CD4-positive, CD25-positive, alpha-beta regulatory T cell (primary cell): ENCODE data around the gene GPR63. TPM values are rescaled to one million over a fixed set of nuclear protein-coding genes. Genes with fewer than 3 reads are reported as not detected.
"Not testable (repeated sequence)": the region's sequence is repeated elsewhere in the genome, so short reads cannot be mapped to it uniquely, and the experiment has no call there.

Source experiments
- ATAC-seq, 2 donors: fragments of 150-1000 bp; cut with Tn5 transposase; one replicate each; pipeline ENCODE4 v1.10.0; 2021; ENCODE audit warnings: low read depth in 2 of 2, moderate number of reproducible peaks in 2 of 2, moderate library complexity in 1 of 2
- DNase-seq, 3 donors: peaks; one replicate each; pipeline versions ENCODE4 v3.0.0 to v3.0.0-alpha.2; 2012 to 2022; ENCODE audit warnings: mixed read lengths in 1 of 3
- H3K27ac ChIP-seq: one replicate; pipeline ENCODE4 v1.7.0; 2013; ENCODE audit warnings: mild to moderate bottlenecking, low read length; ENCODE audit not compliant: insufficient read depth, poor library complexity, severe bottlenecking
- H3K27me3 ChIP-seq: one replicate; pipeline ENCODE4 v1.7.0; 2013; ENCODE audit warnings: low read length; ENCODE audit not compliant: control insufficient read depth, insufficient read depth
- H3K36me3 ChIP-seq: one replicate; pipeline ENCODE4 v1.7.0; 2013; ENCODE audit warnings: mild to moderate bottlenecking, low read length, moderate library complexity; ENCODE audit not compliant: control insufficient read depth, insufficient read depth
- H3K4me1 ChIP-seq: 2 replicates; pipeline ENCODE4 v1.7.0; 2013; ENCODE audit warnings: mild to moderate bottlenecking, low read length; ENCODE audit not compliant: insufficient read depth, control insufficient read depth, poor library complexity, severe bottlenecking
- H3K4me3 ChIP-seq: one replicate; pipeline ENCODE4 v1.7.0; 2013; ENCODE audit warnings: low read depth, mild to moderate bottlenecking, low read length, moderate library complexity
- H3K9me3 ChIP-seq, 2 experiments: 1 replicate in 1 of 2; 2 replicates in 1 of 2; pipeline ENCODE4 v1.7.0; 2013; ENCODE audit warnings: low read length in 2 of 2, mild to moderate bottlenecking in 1 of 2, moderate library complexity in 1 of 2; ENCODE audit not compliant: control insufficient read depth in 2 of 2
- H3K27ac Mint-ChIP-seq, 3 donors: one replicate each; pipeline ENCODE4 v1.8.0; 2020 to 2022; ENCODE audit warnings: mild to moderate bottlenecking in 3 of 3, mixed read lengths in 3 of 3, moderate library complexity in 2 of 3
- H3K27me3 Mint-ChIP-seq: one replicate; pipeline ENCODE4 v1.8.0; 2022; ENCODE audit warnings: mild to moderate bottlenecking, mixed read lengths
- H3K36me3 Mint-ChIP-seq: one replicate; pipeline ENCODE4 v1.8.0; 2020; ENCODE audit warnings: mixed read lengths
- H3K4me1 Mint-ChIP-seq, 4 donors: one replicate each; pipeline ENCODE4 v1.8.0; 2020 to 2022; ENCODE audit warnings: mixed read lengths in 4 of 4, mild to moderate bottlenecking in 1 of 4
- H3K4me3 Mint-ChIP-seq, 4 donors: one replicate each; pipeline ENCODE4 v1.8.0; 2020 to 2022; ENCODE audit warnings: mild to moderate bottlenecking in 4 of 4, mixed read lengths in 4 of 4, moderate library complexity in 3 of 4
- H3K9me3 Mint-ChIP-seq, 7 donors: one replicate each; pipeline ENCODE4 v1.8.0; 2020 to 2022; ENCODE audit warnings: mixed read lengths in 7 of 7, mild to moderate bottlenecking in 3 of 7, moderate library complexity in 2 of 7
- polyA plus RNA-seq, 4 donors: library from polyadenylated mRNA; unstranded; fragments of 300-500 nt; fragmentation: Illumina TruSeq; gene quantifications; one replicate each; pipeline ENCODE4 v1.2.3, GENCODE V29; 2021
- total RNA-seq: library from RNA; stranded (reverse); gene quantifications from one replicate; pipeline ENCODE4 v1.2.3, GENCODE V29; 2022

Gene GPR63, protein sequence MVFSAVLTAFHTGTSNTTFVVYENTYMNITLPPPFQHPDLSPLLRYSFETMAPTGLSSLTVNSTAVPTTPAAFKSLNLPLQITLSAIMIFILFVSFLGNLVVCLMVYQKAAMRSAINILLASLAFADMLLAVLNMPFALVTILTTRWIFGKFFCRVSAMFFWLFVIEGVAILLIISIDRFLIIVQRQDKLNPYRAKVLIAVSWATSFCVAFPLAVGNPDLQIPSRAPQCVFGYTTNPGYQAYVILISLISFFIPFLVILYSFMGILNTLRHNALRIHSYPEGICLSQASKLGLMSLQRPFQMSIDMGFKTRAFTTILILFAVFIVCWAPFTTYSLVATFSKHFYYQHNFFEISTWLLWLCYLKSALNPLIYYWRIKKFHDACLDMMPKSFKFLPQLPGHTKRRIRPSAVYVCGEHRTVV
- total RNA-seq = 0.10 TPM
- polyA plus RNA-seq = under 1 TPM in 2 of 4 donors, not detected in 2; 0.07 to 0.11 TPM

DNA sequence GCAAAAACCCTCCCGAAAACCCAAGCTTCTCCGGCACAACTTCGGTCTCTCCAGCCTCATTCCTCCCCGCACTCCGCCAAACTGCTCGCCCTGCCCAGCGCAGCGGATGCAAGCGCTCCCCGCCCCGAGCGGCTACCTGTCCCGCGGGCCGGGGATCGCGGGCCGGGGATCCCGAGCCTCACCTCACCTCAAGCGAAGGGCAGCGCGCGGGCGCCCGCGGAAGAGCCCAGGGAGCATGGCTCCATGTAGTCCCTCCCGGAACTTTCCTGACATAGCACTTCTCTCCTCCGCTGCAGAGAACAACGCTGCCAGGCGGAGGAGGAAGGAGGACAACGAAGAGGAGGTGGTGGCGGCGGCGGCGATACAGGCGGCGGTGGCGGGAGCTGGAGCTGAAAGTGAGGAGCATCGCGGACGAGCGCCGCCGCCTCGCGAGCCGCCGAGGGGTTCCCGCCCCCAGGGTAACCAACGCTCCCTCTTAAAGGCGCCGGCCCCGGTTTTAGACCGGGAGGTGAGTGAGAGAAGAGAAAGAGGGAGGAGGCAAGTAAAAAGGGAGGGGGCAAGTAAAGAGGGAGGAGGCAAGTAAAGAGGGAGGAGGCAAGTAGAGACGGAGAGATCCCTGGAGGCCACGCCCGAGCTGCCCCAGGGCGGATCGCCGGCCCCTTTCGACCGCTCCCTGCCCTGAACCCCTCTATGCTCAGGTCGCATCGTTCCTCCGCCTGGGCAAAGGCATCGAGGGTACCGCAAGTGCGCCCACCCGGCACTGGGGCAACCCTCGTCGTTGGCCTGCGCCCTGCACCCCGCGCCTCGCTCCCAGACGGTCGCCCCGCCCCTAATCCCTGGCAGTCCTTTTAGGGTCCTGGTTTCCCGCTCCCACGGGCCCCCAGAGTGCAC is at the start of gene GPR63:
GPR63 (minus strand) TSS at position 397 of the 891 bp plus-strand sequence. CDS start 37,746 bp downstream, outside the sequence.
- ATAC-seq (peak; percentile 64), DNase-seq (peak; percentile 31 to 87 (median 48))
- H3K4me3 ChIP-seq = peak within 1 kb of the TSS; percentile 62
- Mint-ChIP-seq H3K4me3 (peak within 1 kb of the TSS; percentile 72 to 92 (median 87)), H3K9me3 (peaks cover 0 to 3% (median 0%) of the 10 kb centered on the region in 7 donors), H3K27ac (no peak within 1 kb of the TSS), H3K36me3 (no peaks in the 10 kb centered on the region), H3K27me3 (peaks cover 67% of the 10 kb centered on the region), H3K4me1 (peaks cover 6 to 19% (median 11%) of the 10 kb centered on the region in 4 donors)
- no peaks in the 10 kb centered on the region for H3K36me3 ChIP-seq
- peaks cover 29% of the 10 kb centered on the region for H3K27me3 ChIP-seq
- H3K4me1 ChIP-seq = peaks cover 18% of the 10 kb centered on the region
- no peak within 1 kb of the TSS for H3K27ac ChIP-seq
- no peaks in the 10 kb centered on the region for H3K9me3 ChIP-seq

DNA sequence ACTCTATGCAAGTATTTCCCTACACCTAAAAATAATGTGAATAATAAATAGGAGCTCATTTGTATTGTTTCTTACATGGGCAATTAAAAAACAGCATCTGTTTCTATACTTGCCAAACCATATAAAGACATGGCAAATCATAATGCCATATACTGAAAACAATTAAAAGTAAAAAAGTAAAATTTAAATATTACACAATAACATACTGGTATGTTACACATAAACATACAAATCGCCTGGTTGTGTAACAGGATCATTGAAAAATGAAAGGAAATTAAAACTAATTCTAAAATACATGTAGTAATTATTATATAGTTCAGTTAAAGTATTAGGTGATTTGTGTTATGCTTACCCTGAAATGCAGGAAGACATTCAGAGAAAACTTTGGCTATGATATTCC is 49.2 kb upstream of the GPR63 start:
- H3K27ac ChIP-seq = no peak overlapping the region
- Mint-ChIP-seq H3K27me3 (no peaks in the 10 kb centered on the region), H3K4me3 (no peak overlapping the region), H3K9me3 (no peaks in the 10 kb centered on the region), H3K27ac (no peak overlapping the region), H3K36me3 (peaks cover 18% of the 10 kb centered on the region), H3K4me1 (peaks cover 4 to 13% (median 5%) of the 10 kb centered on the region in 4 donors)
- DNase-seq = no peak
- H3K4me3 ChIP-seq = no peak overlapping the region
- H3K4me1 ChIP-seq = no peaks in the 10 kb centered on the region
- ATAC-seq = no peak
- H3K9me3 ChIP-seq = no peaks in the 10 kb centered on the region
- peaks cover 16% of the 10 kb centered on the region for H3K36me3 ChIP-seq
- no peaks in the 10 kb centered on the region for H3K27me3 ChIP-seq

DNA sequence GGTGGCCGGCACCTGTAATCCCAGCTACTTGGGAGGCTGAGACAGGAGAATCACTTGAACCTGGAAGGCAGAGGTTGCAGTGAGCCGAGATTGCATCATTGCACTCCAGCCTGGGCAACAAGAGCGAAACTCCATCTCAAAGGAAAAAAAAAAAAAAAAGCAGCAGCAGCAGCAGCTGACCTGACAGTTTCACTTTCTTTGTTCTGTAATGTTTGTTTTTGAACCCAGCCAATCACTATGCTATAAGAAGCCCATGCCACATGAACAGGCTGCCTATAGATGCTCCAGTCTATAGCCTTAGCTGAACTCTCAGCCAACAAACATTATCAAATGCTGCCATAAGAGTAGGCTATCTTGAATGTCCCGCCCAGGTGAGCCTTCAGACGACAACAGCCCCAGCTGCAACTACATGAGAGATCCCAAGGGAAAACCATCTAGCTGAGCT is 47.9 kb upstream of the GPR63 start:
- not testable (repeated sequence) for H3K9me3 ChIP-seq, H3K4me1 ChIP-seq, H3K27ac ChIP-seq, H3K27me3 ChIP-seq, H3K9me3 Mint-ChIP-seq, H3K27me3 Mint-ChIP-seq, H3K36me3 ChIP-seq
- Mint-ChIP-seq H3K36me3 (peaks cover 11% of the 10 kb centered on the region), H3K4me3 (peak overlapping the region in 2 of 4 donors; percentile 17 to 58), H3K4me1 (peaks cover 4 to 13% (median 5%) of the 10 kb centered on the region in 4 donors), H3K27ac (peak overlapping the region; percentile 28 to 79 (median 49))
- DNase-seq = peak in 2 of 3 donors; percentile 27 to 77
- peak; percentile 66 to 77 for ATAC-seq
- H3K4me3 ChIP-seq = peak overlapping the region; percentile 29

DNA sequence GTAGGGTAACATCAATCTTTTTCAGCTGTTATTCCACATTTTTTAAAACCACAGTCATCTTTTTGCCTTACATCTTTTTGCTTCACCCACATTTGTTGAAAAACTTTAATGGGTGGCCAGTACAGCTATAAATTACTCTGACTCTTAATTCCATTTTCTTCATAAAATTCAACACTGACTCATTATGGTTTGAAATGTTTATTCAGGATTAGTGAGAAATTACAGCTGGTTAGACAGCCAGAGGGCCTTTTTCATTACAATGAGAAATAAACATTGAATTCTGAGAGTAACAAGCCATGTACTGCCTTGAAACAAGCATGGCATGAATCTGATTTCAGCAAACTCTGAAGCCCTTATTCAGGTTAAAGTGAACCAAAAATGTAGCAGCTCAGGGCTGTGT is 40.9 kb upstream of the GPR63 start:
- DNase-seq (no peak), ATAC-seq (no peak)
- Histone ChIP-seq H3K27me3 (peaks cover 2% of the 10 kb centered on the region), H3K36me3 (no peaks in the 10 kb centered on the region), H3K4me3 (no peak overlapping the region), H3K9me3 (no peaks in the 10 kb centered on the region), H3K27ac (no peak overlapping the region), H3K4me1 (no peaks in the 10 kb centered on the region)
- Mint-ChIP-seq H3K4me3 (no peak overlapping the region), H3K4me1 (no peaks in the 10 kb centered on the region), H3K27me3 (peaks cover 16% of the 10 kb centered on the region), H3K36me3 (no peaks in the 10 kb centered on the region), H3K9me3 (no peaks in the 10 kb centered on the region), H3K27ac (no peak overlapping the region)

DNA sequence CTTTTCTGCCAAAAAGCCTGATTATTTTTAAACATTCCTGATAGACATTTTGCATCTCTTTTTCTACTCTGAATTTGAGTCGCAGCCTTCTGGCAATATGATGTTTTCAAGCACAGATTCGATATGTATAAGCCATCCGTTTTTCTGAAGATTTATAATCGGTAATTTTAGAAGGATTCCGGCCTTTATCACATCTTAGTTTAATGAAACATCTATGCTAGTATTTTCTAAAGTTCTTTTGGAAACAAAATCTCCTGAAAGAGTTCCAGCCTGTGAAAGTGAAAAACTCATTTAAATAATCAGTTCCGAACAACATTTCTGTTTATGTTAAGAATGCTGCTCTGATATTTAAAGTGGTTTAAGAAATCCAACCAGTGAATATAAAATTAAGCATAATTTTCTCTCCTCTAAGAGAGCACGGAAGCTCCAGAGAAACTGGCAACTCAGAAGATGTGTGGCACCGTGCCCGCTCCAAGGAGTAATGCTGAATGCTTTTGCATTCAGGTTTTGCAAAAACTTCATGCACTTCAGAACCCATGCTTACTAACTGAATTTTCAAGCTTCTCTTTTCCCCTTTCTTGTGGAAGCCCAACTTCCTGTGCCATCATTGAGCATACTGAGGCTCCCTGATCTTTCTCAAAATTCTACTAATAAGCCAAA is 39.7 kb upstream of the GPR63 start:
- no peaks in the 10 kb centered on the region for H3K4me1 Mint-ChIP-seq
- ATAC-seq (no peak), DNase-seq (no peak)
- Histone ChIP-seq H3K36me3 (no peaks in the 10 kb centered on the region), H3K27me3 (peaks cover 2% of the 10 kb centered on the region), H3K27ac (no peak overlapping the region), H3K9me3 (no peaks in the 10 kb centered on the region), H3K4me1 (no peaks in the 10 kb centered on the region), H3K4me3 (no peak overlapping the region)
- H3K36me3 Mint-ChIP-seq = no peaks in the 10 kb centered on the region
- H3K27ac Mint-ChIP-seq = no peak overlapping the region
- H3K9me3 Mint-ChIP-seq = no peaks in the 10 kb centered on the region
- peaks cover 19% of the 10 kb centered on the region for H3K27me3 Mint-ChIP-seq
- H3K4me3 Mint-ChIP-seq = no peak overlapping the region

DNA sequence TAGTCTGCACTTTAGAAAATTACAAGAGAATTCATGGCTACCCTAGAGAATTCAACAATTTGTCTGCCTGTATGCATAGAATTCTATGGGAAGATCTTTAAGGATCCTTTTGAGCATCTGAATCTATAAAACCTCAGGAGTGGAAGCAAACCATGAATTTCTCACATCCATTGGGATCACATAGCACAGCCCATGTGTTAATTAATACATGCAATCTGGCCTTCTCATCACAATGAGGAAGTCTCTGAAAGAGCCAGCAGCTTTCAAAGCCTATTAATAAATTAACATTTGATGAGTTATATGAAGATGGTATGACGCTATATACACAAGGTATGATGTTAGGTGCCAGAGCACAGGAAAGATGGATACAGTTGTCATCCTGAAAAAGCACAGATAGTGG is 35.7 kb upstream of the GPR63 start:
- H3K9me3 ChIP-seq = no peaks in the 10 kb centered on the region
- peaks cover 3% of the 10 kb centered on the region for H3K27me3 ChIP-seq
- ATAC-seq = no peak
- no peak overlapping the region for H3K27ac ChIP-seq
- peaks cover 35% of the 10 kb centered on the region for H3K27me3 Mint-ChIP-seq
- H3K4me3 Mint-ChIP-seq = no peak overlapping the region
- no peaks in the 10 kb centered on the region for H3K9me3 Mint-ChIP-seq
- H3K36me3 Mint-ChIP-seq = no peaks in the 10 kb centered on the region
- no peak overlapping the region for H3K27ac Mint-ChIP-seq
- H3K36me3 ChIP-seq = no peaks in the 10 kb centered on the region
- no peak for DNase-seq
- no peak overlapping the region for H3K4me3 ChIP-seq
- H3K4me1 Mint-ChIP-seq = no peaks in the 10 kb centered on the region
- no peaks in the 10 kb centered on the region for H3K4me1 ChIP-seq

DNA sequence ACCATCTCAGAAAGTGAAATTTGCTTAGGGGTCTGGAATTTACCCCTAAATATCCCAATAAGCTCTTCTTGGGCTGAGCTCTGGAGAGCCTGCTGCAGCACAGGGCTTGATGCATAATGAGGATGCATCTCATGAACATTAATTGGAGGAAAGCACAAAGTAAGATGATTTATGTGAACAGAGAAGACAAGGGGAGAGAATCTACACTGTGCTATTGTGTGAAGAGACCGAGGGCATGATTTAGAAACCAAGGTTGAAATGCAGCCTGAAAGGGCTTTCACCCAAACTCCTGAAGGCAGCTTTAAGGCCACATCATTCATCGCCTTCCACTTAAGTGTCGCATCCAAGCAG is 27.8 kb upstream of the GPR63 start:
- Mint-ChIP-seq H3K27ac (no peak overlapping the region), H3K27me3 (peaks cover 56% of the 10 kb centered on the region), H3K4me1 (no peaks in the 10 kb centered on the region), H3K9me3 (peaks cover 0 to 2% (median 0%) of the 10 kb centered on the region in 7 donors), H3K36me3 (no peaks in the 10 kb centered on the region), H3K4me3 (no peak overlapping the region)
- DNase-seq = no peak
- Histone ChIP-seq H3K4me1 (no peaks in the 10 kb centered on the region), H3K36me3 (no peaks in the 10 kb centered on the region), H3K9me3 (no peaks in the 10 kb centered on the region), H3K4me3 (no peak overlapping the region), H3K27me3 (peaks cover 11% of the 10 kb centered on the region), H3K27ac (no peak overlapping the region)
- no peak for ATAC-seq
